Kidney (tissue), 14 donors: Measurements from ENCODE around the gene HDAC1. TPM values are rescaled to one million over a fixed set of nuclear protein-coding genes. Genes with fewer than 3 reads are reported as not detected.

Experiments used
- DNase-seq, 5 donors: peaks; one replicate each; pipeline ENCODE4 v3.0.0-alpha.2; 2013 to 2020
- FAIRE-seq: peaks from 2 replicates; lab custom pipeline; 2012; peaks lifted over from hg19 to GRCh38; lab: Jason Lieb, UNC
- H3K27ac ChIP-seq, 2 donors: one replicate each; pipeline ENCODE4 v1.7.0; 2013; ENCODE audit warnings: low read depth in 2 of 2, low read length in 2 of 2, inconsistent platforms in 1 of 2
- H3K27me3 ChIP-seq: one replicate; pipeline ENCODE4 v1.7.1; 2013; ENCODE audit warnings: low read length, inconsistent platforms; ENCODE audit not compliant: control insufficient read depth, insufficient read depth
- H3K36me3 ChIP-seq, 3 donors: one replicate each; pipeline versions ENCODE4 v1.7.0 to v1.7.1; 2013; ENCODE audit warnings: low read length in 3 of 3, control low read depth in 1 of 3, inconsistent platforms in 1 of 3; ENCODE audit not compliant: insufficient read depth in 3 of 3, control insufficient read depth in 2 of 3
- H3K4me1 ChIP-seq, 3 donors: one replicate each; pipeline versions ENCODE4 v1.7.0 to v1.7.1; 2013; ENCODE audit warnings: low read length in 3 of 3, inconsistent platforms in 1 of 3, low read depth in 1 of 3; ENCODE audit not compliant: control insufficient read depth in 2 of 3, insufficient read depth in 2 of 3
- H3K4me3 ChIP-seq, 3 donors: one replicate each; pipeline versions ENCODE4 v1.7.0 to v1.8.1; 2013; ENCODE audit warnings: low read length in 3 of 3, control low read depth in 1 of 3, inconsistent platforms in 1 of 3
- H3K9ac ChIP-seq, 3 donors: one replicate each; pipeline versions ENCODE4 v1.7.0 to v1.7.1; 2013; ENCODE audit warnings: low read length in 3 of 3, control low read depth in 1 of 3, inconsistent platforms in 1 of 3
- H3K9me3 ChIP-seq, 3 donors: one replicate each; pipeline versions ENCODE4 v1.7.0 to v1.7.1; 2013; ENCODE audit warnings: low read length in 3 of 3, control low read depth in 1 of 3, inconsistent platforms in 1 of 3; ENCODE audit not compliant: control insufficient read depth in 2 of 3, insufficient read depth in 1 of 3
- CTCF ChIP-seq: IDR thresholded peaks from 3 replicates; pipeline ENCODE4 v1.5.1; 2012; ENCODE audit warnings: mild to moderate bottlenecking, moderate library complexity, borderline replicate concordance; ENCODE audit not compliant: insufficient read depth; ENCODE audit errors: extremely low read depth
- intact Hi-C: fragments of 100-400 bp; cut with DNase I; formaldehyde crosslinking; loops from one replicate; pipeline ENCODE4 v1.11.1; 2022
- polyA plus RNA-seq: library from polyadenylated mRNA; stranded (reverse); fragments of 350-450 nt; fragmentation: Illumina TruSeq; extraction: RNeasy Lipid Tissue Mini Kit (QIAGEN cat#74804); gene quantifications from one replicate; pipeline ENCODE4 v1.2.3, GENCODE V29; 2014; ENCODE audit warnings: low read depth, low replicate concordance; ENCODE audit not compliant: insufficient read depth
- total RNA-seq: library from RNA; stranded (reverse); fragmentation: NEBNext Ultra II Directional; extraction: Animal tissue kit (Norgen Biotek cat#: 25700); gene quantifications from one replicate; pipeline ENCODE4 v1.2.1, GENCODE V29; 2021
- donor health status: control.
- donor health status: control.
- donor health status: control.
- donor health status: control.
- donor health status: control.
- donor health status: DM: yes; HTN: yes; CAD: no.
- donor health status: Normal renal cell carcinoma (clear cell type).

HDAC1 gene
- total and polyA plus RNA-seq, 2 donors from 2014 or later, result 68.8 to 89.7 TPM

GRCh38 chr1:32329931-32330466, 38.1 kb downstream of the HDAC1 start:
- no peaks in the 10 kb centered on the region for H3K9me3 ChIP-seq
- no peak for TF ChIP-seq CTCF
- DNase-seq, result no peak
- H3K4me3 ChIP-seq, result no peak overlapping the region
- no peak overlapping the region for H3K27ac ChIP-seq
- H3K4me1 ChIP-seq, result peaks cover 0 to 7% (median 0%) of the 10 kb centered on the region in 3 donors
- no peak for FAIRE-seq
- no peak overlapping the region for H3K9ac ChIP-seq
- H3K36me3 ChIP-seq, result peaks cover 7 to 48% (median 27%) of the 10 kb centered on the region in 3 donors
- no peaks in the 10 kb centered on the region for H3K27me3 ChIP-seq
- intact Hi-C loops, result no loop called here

GRCh38 chr1:32330558-32331151, 38.8 kb downstream of the HDAC1 start:
- no peak for FAIRE-seq
- DNase-seq, result peak; percentile 12 to 84 (median 74)
- peaks cover 7 to 44% (median 27%) of the 10 kb centered on the region in 3 donors for H3K36me3 ChIP-seq
- no peaks in the 10 kb centered on the region for H3K27me3 ChIP-seq
- intact Hi-C loops, result no loop called here
- no peak overlapping the region for H3K4me3 ChIP-seq
- H3K9me3 ChIP-seq, result no peaks in the 10 kb centered on the region
- peaks cover 0 to 8% (median 0%) of the 10 kb centered on the region in 3 donors for H3K4me1 ChIP-seq
- TF ChIP-seq CTCF, result no peak
- H3K9ac ChIP-seq, result no peak overlapping the region
- no peak overlapping the region for H3K27ac ChIP-seq

GRCh38 chr1:32331549-32331948, 39.7 kb downstream of the HDAC1 start:
- no peak for FAIRE-seq

More at GRCh38 chr1:32331549-32331948, 39.7 kb downstream of the HDAC1 start:
- no peak overlapping the region for H3K27ac ChIP-seq
- peaks cover 0 to 9% (median 0%) of the 10 kb centered on the region in 3 donors for H3K4me1 ChIP-seq
- peaks cover 7 to 44% (median 27%) of the 10 kb centered on the region in 3 donors for H3K36me3 ChIP-seq
- H3K27me3 ChIP-seq, result no peaks in the 10 kb centered on the region
- intact Hi-C loops, result no loop called here
- no peak overlapping the region for H3K4me3 ChIP-seq
- no peaks in the 10 kb centered on the region for H3K9me3 ChIP-seq
- H3K9ac ChIP-seq, result no peak overlapping the region
- DNase-seq, result peak in 1 of 5 donors; percentile 45
- TF ChIP-seq CTCF, result no peak
